ENCODE measurements around the gene BAHD1. TPM values are rescaled to one million over a fixed set of nuclear protein-coding genes. Genes with fewer than 3 reads are reported as not detected.

Gene BAHD1
- total and polyA plus RNA-seq, 2 donors (not counting 1 experiment from before 2014, with no cell fraction given) = 15.0 to 34.7 TPM

- no peaks in the 10 kb centered on the region for H4K20me1 ChIP-seq (ENCODE audit: control insufficient read depth, insufficient read depth, low read length, poor library complexity, severe bottlenecking)
- intact Hi-C loops (cut with micrococcal nuclease) = no loop called here
- H3K9ac ChIP-seq (ENCODE audit: low read length) = no peak overlapping the region
- H3K27me3 ChIP-seq (replicated peaks in 1 of 4; ENCODE audit: control extremely low read depth in 1 of 4, control insufficient read depth in 3 of 4, insufficient read depth in 4 of 4, low read length in 3 of 4) = no peaks in the 10 kb centered on the region
- no peak overlapping the region for H3K4me3 ChIP-seq (ENCODE audit: control extremely low read depth in 1 of 5, extremely low read depth in 1 of 5, insufficient read depth in 1 of 5, low read depth in 2 of 5, low read length in 4 of 5)
- no peak overlapping the region for H3K27ac Mint-ChIP-seq
- H3K27me3 Mint-ChIP-seq = no peaks in the 10 kb centered on the region
- H3K9me3 ChIP-seq (ENCODE audit: control extremely low read depth in 1 of 3, control insufficient read depth in 2 of 3, insufficient read depth in 1 of 3, low read length in 2 of 3) = no peaks in the 10 kb centered on the region
- TF ChIP-seq CTCF (IDR thresholded peaks at IDR 0.05) = no peak
- no peak overlapping the region for H3K4me2 ChIP-seq (replicated peaks; ENCODE audit: low read depth, low read length, poor library complexity, severe bottlenecking)
- POLR2A ChIA-PET = no interaction called here
- no peak overlapping the region for H2AFZ ChIP-seq (ENCODE audit: insufficient read depth, low read depth, low read length, poor library complexity, severe bottlenecking)
- ATAC-seq (ENCODE audit: low read depth) (no peak), DNase-seq (no peak)
- peaks cover 4 to 83% of the 10 kb centered on the region in 2 experiments for H3K36me3 ChIP-seq (replicated peaks in 1 of 2; ENCODE audit: control extremely low read depth in 1 of 2, control insufficient read depth in 1 of 2, extremely low read depth in 1 of 2, insufficient read depth in 2 of 2, low read length in 1 of 2)
- H3K27ac ChIP-seq (ENCODE audit: low read length in 2 of 2) = no peak overlapping the region
- no peak overlapping the region for H3K4me3 Mint-ChIP-seq
- H3K4me1 Mint-ChIP-seq = peaks cover 6% of the 10 kb centered on the region
- 97% methylated on average over 7 of the region's 9 CpGs for WGBS (ENCODE audit: insufficient coverage)
- H3K79me2 ChIP-seq (ENCODE audit: control insufficient read depth, insufficient read depth, low read length) = peaks cover 2% of the 10 kb centered on the region
- H3K4me1 ChIP-seq (ENCODE audit: control insufficient read depth in 2 of 2, insufficient read depth in 2 of 2, low read length in 2 of 2) = peaks cover 0 to 1% of the 10 kb centered on the region in 2 donors
- no peaks in the 10 kb centered on the region for H3K9me3 Mint-ChIP-seq (ENCODE audit: insufficient read depth)
- CTCF ChIA-PET = interaction anchor here (1.2 to 2.1 kb wide), 2 partner anchors 10 to 75 kb away, joined by 4 to 8 read pairs; no protein-coding TSS in a partner anchor
These were observed 27.7 kb upstream of the BAHD1 start for GRCh38 chr15:40413036-40413435.

GRCh38 chr15:40414816-40415215 lies 25.9 kb upstream of the BAHD1 start:
- no peak overlapping the region for H3K4me3 ChIP-seq (ENCODE audit: control extremely low read depth in 1 of 5, extremely low read depth in 1 of 5, insufficient read depth in 1 of 5, low read depth in 2 of 5, low read length in 4 of 5)
- no peak for TF ChIP-seq CTCF (IDR thresholded peaks at IDR 0.05)
- TF ChIP-seq EZH2 (IDR thresholded peaks at IDR 0.05; ENCODE audit: borderline replicate concordance, insufficient read depth, low read depth, low read length, poor library complexity, severe bottlenecking) = no peak
- Mint-ChIP-seq H3K4me3 (no peak overlapping the region), H3K4me1 (peaks cover 1% of the 10 kb centered on the region), H3K9me3 (ENCODE audit: insufficient read depth) (no peaks in the 10 kb centered on the region), H3K27me3 (no peaks in the 10 kb centered on the region), H3K27ac (no peak overlapping the region)
- intact Hi-C loops (cut with micrococcal nuclease) = no loop called here
- no peaks in the 10 kb centered on the region for H3K9me3 ChIP-seq (ENCODE audit: control extremely low read depth in 1 of 3, control insufficient read depth in 2 of 3, insufficient read depth in 1 of 3, low read length in 2 of 3)
- no peak overlapping the region for H3K4me2 ChIP-seq (replicated peaks; ENCODE audit: low read depth, low read length, poor library complexity, severe bottlenecking)
- no peaks in the 10 kb centered on the region for H3K27me3 ChIP-seq (replicated peaks in 1 of 4; ENCODE audit: control extremely low read depth in 1 of 4, control insufficient read depth in 3 of 4, insufficient read depth in 4 of 4, low read length in 3 of 4)
- H3K79me2 ChIP-seq (ENCODE audit: control insufficient read depth, insufficient read depth, low read length) = no peaks in the 10 kb centered on the region
- ChIA-PET POLR2A (no interaction called here), CTCF (interaction anchor here (0.8 to 2.1 kb wide), 4 partner anchors 10 to 136 kb away, joined by 3 to 8 read pairs (median 4); no protein-coding TSS in a partner anchor)
- H2AFZ ChIP-seq (ENCODE audit: insufficient read depth, low read depth, low read length, poor library complexity, severe bottlenecking) = no peak overlapping the region
- H3K4me1 ChIP-seq (ENCODE audit: control insufficient read depth in 2 of 2, insufficient read depth in 2 of 2, low read length in 2 of 2) = no peaks in the 10 kb centered on the region
- 97% methylated on average over 4 of the region's 7 CpGs for WGBS (ENCODE audit: insufficient coverage)
- no peak for ATAC-seq (ENCODE audit: low read depth)
- peaks cover 3 to 78% of the 10 kb centered on the region in 2 experiments for H3K36me3 ChIP-seq (replicated peaks in 1 of 2; ENCODE audit: control extremely low read depth in 1 of 2, control insufficient read depth in 1 of 2, extremely low read depth in 1 of 2, insufficient read depth in 2 of 2, low read length in 1 of 2)
- no peaks in the 10 kb centered on the region for H4K20me1 ChIP-seq (ENCODE audit: control insufficient read depth, insufficient read depth, low read length, poor library complexity, severe bottlenecking)
- no peak overlapping the region for H3K9ac ChIP-seq (ENCODE audit: low read length)
- DNase-seq = no peak
- H3K27ac ChIP-seq (ENCODE audit: low read length in 2 of 2) = no peak overlapping the region

Measured in B cell (primary cell).